ENCODE measurements around the gene IL23R.

DNA sequence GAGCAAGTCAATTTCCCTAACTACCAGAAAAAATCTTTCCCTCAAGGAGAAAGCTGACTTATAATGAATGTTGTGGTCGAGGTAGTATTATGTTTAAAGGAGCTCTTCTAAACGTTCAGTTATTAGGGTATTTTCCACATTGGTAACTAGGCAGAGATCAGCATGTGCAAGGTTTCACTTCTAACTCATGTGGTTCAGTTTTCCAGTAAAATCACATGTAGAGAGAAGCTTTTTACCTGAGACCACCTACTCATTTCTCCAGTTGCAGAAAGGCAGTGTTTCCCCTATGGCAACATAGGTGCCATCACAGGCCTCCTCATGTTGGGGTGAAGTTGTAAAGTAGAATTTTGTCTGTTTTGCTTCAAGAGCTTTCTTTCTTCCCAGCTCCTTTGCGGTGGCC lies 23.7 kb downstream of the IL23R start:
- TF ChIP-seq, protein P1, sequence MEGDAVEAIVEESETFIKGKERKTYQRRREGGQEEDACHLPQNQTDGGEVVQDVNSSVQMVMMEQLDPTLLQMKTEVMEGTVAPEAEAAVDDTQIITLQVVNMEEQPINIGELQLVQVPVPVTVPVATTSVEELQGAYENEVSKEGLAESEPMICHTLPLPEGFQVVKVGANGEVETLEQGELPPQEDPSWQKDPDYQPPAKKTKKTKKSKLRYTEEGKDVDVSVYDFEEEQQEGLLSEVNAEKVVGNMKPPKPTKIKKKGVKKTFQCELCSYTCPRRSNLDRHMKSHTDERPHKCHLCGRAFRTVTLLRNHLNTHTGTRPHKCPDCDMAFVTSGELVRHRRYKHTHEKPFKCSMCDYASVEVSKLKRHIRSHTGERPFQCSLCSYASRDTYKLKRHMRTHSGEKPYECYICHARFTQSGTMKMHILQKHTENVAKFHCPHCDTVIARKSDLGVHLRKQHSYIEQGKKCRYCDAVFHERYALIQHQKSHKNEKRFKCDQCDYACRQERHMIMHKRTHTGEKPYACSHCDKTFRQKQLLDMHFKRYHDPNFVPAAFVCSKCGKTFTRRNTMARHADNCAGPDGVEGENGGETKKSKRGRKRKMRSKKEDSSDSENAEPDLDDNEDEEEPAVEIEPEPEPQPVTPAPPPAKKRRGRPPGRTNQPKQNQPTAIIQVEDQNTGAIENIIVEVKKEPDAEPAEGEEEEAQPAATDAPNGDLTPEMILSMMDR (IDR thresholded peaks at IDR 0.05), result no peak
- TF ChIP-seq EP300 (IDR thresholded peaks at IDR 0.05; ENCODE audit: low read depth), result no peak
